ENCODE data around the gene EDN2.

EDN2 gene

DNA sequence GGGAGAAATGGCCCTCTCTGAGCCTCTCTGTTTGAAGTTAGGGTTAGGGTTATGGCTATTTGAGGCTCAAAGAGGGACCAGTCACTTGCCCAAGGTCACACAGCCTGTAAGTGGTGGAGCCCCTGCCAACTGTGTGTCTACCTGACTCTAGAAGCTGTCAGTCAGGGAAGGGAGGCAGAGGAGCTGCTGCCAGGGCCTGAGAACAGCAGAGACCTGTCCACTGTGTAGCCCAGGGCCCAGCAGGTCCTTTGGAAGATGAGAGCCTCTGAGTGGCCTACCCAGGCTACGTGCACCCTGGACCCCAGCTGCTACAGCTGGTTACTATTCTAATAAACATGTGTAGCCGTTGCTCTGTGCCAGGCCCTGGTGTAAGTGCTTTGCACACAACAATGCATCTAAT, 15.1 kb upstream of the EDN2 start:
- FAIRE-seq (no peak), DNase-seq (ENCODE audit: low spot score) (no peak)

DNA sequence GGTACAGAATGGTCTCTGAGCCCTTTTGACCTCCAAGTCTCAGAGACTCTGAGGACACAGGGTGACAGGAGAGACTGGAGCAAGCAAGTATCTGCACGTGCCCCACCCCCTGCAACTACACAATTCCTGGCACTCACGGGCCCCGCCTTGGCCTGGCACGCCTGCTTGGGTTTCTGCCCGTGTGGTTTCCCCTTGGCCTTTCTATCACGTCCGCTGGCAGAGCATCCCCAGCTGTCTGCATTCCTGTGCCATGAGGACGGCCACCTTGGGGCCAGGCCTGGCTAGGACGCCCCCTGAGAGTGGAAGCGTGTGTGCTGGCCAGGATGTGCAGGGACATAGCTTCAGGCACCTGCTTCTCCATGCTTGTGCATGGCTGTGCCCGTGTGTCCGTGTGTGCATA, 14.3 kb upstream of the EDN2 start:
- FAIRE-seq (peak; percentile 97), DNase-seq (ENCODE audit: low spot score) (peak; percentile 90)

DNA sequence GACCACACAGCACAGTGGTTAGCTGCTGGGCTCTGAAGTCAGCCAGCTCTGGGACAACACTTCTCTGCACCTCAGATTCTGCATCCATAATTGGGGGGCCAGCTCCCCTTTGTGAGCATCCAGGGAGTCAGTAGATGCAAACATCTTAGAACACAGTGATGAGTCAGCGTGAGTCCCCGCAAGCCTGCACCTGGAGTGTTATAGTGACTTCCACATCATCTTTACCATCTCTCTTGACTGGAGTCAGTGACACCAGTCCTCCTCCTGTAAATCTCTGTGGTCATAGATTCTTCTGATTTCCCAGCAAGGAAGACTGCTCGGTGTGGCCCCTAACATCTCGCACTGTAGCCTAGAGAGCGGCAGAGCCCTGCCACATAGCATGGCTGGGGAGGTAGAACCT, 13.9 kb upstream of the EDN2 start:
- FAIRE-seq (peak; percentile 89), DNase-seq (ENCODE audit: low spot score) (peak; percentile 68)

DNA sequence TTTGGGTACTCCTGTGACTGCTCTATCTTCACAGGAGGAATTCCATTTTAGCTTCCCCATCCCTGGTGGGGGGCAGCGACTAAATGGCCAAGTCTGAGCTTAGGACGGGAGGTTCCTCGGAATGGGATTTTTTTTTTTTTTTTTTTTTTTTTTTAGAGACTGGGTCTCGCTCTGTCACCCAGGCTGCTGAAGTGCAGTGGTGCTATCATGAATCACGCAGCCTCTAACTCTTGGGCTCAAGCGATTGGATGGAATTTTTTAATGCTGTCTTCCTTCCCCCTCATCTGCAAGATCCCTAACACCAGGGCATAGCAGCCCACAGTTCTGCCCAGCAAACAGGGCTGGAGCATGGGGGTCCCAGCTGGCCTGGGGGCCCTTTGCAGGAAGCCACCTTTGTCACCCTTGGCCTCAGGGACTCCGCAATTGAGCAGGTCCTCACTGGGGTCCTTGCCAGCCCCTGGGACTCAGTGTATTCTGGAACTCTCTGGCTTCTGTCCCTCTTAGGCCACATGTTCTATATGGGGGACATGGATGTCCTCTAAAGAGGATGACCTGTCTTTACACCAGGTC, 13.1 kb upstream of the EDN2 start:
- FAIRE-seq (peak; percentile 62), DNase-seq (ENCODE audit: low spot score) (no peak)

DNA sequence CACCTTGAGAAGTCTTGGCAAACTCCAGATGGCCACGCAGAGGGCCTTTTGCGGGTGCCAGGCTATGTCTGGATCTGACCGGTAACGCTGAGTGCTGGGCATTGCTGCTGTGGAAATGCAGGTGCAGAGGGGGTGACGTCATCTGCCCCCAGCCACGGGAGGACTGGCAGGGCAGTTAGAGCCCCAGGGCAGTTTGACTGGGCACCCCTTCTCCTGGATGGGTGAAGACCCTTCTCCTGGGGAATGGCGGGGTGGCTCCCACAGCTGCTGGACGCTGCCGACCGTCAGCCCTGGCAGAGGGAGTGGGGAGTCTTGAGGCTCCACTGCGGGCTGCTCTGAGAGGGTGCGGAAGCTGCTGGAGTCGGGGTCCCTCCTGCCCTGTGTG, 12.6 kb upstream of the EDN2 start:
- no peak for DNase-seq (ENCODE audit: low spot score)
- FAIRE-seq, result peak; percentile 96

DNA sequence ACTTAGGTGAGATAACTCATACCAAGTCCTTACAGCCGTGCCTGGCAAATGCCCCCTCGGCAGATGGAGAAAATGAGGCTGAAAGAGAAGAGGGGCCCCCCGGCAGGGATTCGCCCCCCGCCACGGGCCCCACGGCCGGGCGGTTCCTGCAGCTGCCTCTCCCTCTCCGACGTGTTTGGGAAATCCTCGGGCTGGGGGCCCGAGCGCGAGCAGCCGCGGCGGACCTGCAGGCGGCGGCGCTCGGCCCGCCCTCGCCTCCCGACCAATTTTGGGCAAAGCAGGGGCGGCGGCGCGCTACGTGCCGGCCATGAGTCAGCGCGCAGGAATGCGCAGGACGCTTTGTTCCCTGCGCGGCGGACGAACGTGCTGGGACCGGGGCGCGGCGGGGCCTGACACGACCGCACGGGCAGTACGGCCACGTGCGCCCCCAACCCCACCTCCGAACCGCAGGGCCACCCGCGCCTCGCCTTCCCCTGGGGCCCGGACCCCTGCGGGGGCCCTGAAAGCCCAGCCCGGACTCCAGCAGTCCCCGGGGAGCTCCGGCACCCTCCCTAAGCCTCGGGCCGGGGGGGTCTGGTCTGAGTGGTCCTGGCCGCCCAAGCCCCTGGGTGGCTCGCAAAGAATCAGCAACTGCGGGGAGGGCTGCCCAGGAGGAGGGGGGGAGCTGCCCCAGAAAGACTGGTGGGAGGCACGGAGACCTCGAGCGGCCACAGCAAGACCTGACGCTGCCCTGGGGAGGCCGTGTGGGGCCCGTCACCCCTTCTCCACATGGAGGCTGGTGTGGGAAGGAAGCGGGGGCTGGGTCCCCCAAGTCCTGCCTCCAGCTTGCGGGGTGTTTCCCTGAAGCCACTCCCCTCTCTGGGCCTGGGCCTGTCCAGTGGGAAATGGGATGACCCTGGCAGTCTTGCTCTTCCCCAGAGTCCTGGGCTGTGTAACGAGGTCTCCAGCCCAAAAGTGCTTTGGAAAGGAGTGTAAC, 11.9 kb upstream of the EDN2 start:
- FAIRE-seq (peak; percentile 98), DNase-seq (ENCODE audit: low spot score) (peak; percentile 84)

DNA sequence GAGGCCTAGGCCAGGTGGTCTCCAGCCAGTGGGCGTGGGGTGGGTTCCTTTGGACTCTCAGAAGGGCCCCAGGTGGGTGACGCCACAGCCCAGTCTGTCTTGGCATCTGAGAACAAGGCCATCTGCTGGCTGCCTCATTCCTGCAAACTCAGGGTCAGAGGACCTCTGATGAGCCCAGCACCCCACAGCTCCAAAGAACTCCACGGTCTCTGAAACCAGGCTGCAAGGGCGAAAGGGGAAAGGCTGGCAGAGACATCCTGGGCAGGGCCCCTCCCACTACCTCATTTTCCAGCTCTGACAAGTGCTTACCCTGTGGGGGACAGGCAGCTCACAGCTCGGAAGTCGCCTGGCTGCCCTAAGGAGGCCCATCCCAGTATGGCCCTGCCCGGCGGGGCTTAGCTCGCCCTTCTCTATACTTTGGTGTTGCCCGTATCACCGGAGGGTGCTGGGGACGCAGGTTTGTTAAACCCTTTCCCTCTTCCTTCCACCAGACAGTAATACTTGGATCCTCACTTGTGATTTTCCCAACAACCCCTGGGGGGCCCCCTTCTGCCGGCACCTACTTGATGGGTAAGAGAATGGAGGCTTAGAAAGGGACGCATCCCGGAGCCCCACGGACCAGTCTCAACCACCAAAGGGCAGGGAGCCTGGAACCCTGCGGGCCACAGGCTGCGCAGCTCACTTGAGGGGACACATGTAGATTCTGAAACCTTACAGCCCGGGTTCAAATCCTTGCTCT, 10.9 kb upstream of the EDN2 start:
- FAIRE-seq, result no peak

DNA sequence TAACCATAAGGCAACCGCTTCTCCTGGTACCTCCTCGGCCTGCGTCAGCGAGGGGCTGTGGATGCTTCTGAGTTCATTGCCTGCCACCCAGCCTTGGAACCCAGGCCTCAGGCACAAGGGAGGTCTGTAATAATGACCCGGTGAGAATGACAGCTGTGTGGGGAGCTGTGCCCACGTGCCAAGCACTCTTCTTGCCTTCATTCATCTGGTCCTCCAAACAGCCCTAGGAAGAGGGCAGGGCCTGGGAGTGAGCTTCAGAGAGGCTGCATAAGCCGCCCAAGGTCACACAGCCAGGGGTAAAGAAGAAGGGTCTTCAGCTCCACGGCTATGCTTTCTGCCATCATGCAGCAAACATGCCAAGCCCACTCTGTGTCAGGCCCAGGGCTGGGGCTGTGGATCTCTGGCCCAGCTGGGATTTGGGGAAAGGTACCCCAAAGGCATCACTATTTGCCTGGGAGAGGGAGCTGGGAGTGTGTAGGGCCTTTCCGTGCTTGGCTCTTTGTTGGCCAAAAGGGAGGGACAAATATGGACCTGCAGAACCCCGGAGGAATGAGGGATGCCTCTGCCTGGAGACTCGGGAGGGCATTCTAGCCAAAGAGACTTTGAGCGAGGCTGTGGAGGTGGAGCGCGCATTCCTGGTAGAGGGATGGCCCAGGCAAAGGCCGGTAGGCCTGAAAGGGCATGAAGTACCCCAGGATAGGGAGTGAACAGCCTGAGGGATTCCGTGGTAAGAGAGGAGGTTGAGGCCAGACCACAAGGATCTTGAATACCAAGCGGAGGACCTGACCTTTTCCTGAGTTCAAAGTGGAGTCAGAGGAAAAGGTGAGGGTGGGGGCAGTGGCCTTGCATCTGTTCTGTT, 10.1 kb upstream of the EDN2 start:
- FAIRE-seq, result peak; percentile 83
- DNase-seq (ENCODE audit: low spot score), result no peak

More for the DNA sequence above, 10.9 kb upstream of the EDN2 start:
- no peak for DNase-seq (ENCODE audit: low spot score)

DNA sequence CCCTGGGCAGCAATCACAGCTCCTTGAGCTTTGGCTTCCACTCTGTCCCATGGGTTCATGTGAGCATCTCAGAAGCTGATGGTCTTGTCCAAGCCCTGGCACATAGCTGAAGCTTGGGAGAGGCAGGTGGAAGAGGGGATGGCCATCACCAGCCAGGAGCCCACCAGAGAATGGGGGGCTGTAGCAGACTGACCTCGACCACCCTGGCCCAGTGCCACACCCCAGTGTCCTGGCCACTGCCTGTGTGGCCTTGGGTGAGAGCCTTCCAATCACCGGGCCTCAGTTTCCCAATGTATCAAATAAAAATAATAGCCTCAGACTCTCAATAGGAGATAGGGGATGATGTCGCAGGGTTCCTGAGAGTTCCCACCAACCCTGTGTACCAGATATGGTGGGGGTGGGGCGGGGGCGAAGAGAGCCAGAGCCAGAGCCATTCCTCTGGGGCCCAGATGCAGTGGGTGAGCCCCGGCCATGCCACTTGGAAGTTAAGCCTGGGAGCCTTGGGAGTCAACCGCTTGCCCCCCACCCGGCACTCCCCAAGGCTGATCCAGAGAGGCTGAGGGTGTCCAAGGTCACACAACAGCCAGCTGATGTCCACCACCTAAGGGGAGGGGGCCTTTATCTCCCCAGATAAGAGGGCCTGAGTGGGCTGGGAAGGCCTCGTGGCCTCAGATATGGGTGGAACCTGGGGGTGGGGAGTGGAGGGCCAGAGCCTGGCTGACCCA, 9.3 kb upstream of the EDN2 start:
- FAIRE-seq, result no peak

DNA sequence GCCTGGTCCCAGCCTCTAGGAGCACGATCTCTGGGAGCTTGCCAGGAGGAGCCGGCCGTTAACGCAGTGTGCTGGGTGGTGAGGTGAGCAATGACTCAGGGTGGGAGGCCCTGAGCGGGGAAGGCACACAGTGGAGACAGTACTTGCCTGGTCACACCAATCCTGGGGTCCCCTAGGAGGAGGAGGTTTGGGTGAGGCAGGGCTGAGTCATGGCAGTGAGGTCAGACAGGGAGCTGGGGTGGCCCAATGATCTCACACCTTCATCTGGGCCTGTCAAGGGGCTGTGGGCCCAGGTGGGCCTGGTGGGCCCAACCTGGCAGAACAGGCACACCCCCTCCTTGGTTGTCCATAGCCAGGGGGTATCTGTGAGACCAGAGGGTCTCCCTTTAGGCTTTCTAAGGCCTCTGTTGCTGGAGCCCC, 8.6 kb upstream of the EDN2 start:
- peak; percentile 97 for FAIRE-seq
- peak; percentile 92 for DNase-seq (ENCODE audit: low spot score)

More for the DNA sequence above, 9.3 kb upstream of the EDN2 start:
- no peak for DNase-seq (ENCODE audit: low spot score)

DNA sequence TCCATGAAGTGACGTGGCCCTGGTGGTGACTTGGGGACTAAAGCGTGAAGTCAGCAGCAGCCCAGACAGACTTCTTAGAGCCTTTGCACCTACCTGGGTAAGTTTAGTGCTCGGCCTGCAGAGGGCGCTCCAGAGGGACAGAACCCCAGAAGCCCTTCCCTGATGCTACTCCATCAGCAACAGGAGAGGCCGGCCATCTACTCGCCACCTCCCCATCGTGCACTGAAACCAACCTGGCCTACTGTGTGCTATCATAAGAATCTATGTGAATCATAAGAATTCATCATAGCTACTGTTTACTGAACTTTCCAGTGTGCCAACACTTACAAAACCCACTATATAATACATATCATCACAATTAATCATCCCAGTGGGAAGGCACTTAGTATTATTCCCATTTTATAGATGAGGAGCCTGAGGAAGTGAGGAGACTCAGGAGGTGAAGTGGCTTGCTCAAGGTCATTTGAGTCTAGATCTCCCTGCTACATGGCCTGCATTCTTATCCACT, 7.9 kb upstream of the EDN2 start:
- no peak for FAIRE-seq
- no peak for DNase-seq (ENCODE audit: low spot score)

DNA sequence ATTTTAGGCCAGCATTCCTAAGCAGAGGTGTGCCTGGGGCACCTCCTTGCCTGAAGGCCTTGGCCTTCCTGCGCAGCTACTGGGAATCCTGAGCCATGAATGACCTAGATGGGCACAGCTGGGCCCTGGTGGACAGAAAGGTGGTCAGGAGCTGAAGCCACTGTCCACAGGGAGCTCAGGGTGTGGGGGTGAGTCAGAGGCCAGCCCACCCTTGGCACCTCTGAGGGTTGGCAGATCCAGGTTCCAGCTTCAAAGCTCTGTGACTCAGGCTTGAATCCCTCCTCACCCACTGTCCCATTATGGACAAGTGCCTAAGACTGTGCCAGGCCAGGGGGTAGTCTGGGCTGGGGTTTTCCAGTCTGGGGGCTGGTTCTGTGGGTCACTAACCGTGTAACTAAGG, 6.4 kb upstream of the EDN2 start:
- FAIRE-seq, result peak; percentile 53
- DNase-seq (ENCODE audit: low spot score), result no peak

DNA sequence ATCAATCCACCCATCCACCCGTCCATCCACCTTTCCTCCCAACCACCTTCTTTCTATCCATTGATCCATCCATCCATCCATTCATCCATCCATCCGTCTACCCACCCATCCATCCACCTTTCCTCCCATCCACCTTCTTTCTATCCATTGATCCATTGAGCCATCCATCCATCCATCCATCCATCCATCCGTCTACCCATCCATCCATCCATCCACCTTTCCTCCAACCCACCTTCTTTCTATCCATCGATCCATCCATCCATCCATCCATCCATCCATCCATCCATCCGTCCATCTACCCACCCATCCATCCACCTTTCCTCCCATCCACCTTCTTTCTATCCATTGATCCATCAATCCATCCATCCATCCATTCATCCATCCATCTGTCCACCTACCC, 5.1 kb upstream of the EDN2 start:
- DNase-seq (ENCODE audit: low spot score) (no peak), FAIRE-seq (peak; percentile 97)

DNA sequence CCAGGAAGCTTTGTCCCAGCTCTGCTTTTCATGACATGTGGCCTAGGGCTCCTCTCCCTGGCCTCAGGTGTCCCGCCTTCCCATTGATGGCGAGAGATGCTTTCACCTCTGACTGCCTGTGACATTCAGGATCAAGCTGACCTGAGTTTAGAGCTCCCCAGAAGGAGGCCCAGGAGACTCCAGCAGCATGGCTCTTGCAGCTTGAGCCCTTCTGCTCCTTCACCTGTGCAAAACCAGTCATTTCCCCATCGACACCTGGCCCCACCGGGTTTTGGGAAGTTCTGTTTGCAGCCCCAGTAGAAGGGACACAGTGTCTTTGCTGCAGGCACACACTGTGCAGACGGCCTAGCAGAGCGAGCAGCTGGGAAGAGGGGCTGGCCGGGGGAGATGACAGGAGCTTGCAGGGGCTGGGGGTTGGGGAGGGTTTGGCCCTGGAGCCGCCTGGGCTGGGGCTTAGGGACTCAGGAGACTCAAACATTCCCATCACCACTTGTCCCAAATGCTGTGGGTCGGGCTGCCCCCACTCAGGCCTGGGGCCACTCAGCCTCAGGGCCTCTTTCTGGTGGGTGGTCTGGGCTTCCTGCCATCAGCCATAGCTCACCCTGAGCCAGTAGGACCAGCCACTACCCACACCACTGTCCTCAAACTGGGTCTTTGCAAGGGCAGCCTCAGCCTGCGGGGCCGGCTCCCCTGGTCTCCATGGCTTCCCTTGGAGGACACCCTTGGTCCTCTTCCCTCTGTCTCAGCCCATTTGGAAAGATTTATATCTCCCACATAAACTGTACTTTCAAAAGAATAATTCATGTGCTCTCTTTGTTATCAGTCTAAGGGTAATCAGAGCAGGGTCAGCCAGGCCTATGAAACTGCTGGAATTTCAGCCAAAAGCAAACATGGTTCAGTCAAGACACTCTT, 3.8 kb upstream of the EDN2 start:
- DNase-seq (ENCODE audit: low spot score) (no peak), FAIRE-seq (no peak)

DNA sequence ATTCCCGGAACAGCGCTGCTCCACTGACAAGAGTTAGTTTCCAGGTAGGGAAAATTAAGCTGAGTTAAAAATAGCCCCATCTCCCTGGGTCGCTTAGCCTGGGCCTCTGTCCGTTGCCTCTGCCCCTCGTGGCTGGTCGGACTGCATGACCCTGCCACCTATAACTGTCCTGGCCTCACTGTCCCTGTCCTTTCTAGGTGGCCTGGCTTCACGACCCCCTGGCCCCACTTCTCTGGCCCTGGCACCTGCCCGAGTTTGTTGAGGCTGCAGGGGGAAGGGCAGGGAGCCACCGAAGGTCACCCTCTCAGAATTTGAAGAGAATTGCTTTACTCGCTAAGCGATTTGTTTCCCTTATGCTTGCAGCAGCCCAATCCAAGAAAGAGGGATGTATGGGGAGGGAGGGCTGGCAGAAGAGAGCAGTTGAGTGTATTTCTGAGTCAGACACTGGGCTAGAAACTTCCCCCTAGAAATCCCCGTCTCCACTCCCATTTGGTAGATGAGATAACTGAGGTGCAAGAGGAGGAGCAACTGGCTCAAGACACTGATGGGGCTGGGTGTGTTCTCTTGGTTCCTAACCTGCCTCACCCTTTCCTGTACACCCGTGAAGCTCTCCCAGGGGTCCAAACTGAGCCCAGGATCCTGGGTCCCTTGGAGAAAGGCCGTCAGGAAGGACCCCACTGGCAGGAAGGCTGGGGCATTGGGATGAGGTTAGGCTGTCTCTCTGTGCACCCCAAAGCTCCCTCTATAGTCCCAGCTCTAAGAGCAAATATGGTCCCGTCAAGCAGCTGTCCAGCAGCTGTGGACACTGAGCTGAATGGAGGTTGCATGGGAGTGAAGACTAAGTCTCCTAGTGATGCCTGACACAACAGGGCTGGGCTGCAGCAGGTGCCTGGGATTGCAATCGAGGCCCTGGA, 2.9 kb upstream of the EDN2 start:
- peak; percentile 86 for FAIRE-seq
- DNase-seq (ENCODE audit: low spot score), result no peak

DNA sequence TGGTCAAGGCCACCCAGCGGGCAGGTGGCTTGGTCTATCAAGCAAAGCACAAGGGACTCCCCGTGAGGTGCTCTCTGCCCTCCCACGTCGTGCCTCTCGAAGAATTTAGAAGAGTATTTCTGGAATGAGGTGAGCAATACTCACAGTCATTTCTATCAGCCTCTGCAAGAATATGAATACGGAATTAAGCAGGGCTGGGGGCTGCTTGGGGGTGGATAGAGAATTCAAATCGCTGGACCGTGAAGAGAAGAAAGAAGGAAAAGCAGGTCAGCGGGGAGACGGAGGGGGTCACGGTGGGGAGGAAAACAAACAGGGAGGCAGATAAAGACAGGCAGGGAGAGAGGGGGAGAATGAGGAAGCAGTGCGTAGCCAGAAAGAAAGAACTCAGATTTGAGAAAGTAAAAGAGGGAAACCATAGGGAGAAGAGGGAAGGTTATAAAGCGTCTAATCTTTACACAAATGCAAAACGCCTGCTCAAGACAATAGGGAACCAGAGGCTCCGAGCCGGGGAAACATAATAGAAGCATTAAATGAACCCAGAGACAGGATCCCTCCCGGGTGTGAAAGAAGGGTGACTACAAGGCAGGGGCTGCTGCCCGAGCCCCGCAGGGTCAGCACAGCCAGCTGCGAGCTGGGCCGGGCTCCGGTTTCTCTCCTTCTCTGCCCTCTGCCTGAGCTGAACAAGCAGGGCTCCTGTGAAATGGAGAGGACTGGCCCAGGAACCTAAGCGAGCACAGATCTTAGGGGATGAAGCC, 2.1 kb upstream of the EDN2 start:
- DNase-seq (ENCODE audit: low spot score), result peak; percentile 68
- FAIRE-seq, result peak; percentile 20

DNA sequence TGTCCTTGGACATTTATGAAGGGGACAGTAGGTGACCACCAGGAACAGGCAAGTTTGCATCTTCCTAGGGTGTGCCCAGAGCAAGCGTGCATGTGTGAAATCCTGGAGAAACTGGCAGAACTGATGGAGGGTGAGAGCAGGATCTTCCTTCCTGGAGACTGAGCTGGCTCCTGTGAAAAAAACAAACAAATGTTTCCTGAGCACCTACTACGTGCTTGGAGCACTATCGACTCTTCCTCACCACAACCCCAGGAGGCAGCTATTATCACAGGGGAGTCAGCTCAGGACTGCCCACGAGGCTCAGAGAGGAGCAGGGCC, 1.5 kb upstream of the EDN2 start:
- FAIRE-seq, result no peak

DNA sequence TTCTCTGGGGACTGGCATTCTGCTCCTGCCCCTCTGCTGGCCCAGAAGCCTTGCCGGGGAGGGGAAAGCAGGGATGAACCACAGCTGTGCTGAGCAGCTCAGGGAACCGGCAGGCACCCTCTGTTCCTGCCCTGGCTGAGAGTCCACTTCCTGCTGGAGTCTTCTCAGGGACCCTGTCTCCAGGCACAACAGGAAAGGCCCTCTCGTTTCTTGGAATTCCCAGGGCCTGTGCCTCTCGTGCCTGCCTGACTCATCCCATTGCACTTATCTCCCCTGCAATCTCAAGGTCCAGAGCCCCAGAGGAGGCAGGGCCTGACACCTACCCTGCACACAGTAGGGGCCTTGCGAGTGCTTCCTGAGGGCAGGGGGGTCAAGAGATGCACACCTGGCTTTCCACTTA, 1.1 kb upstream of the EDN2 start:
- FAIRE-seq, result peak; percentile 75
- DNase-seq (ENCODE audit: low spot score), result peak; percentile 71

More for the DNA sequence above, 1.5 kb upstream of the EDN2 start:
- DNase-seq (ENCODE audit: low spot score), result no peak

Data from urothelium cell line (cell line).